Activated T-helper 1 cell treated with anti-CD3 and anti-CD28 coated beads, Interleukin-12 subunit alpha, Interleukin-12 subunit beta, Interleukin-2, Interleukin-4 antibody, amounts not matched to agents 30 ng/mL and 10 ng/mL and 1 ng/mL, durations not matched to agents 14 hours and 24 hours and 36 hours (primary cell): ENCODE measurements around the gene IGF2. TPM values are rescaled to one million over a fixed set of nuclear protein-coding genes. Genes with fewer than 3 reads are reported as not detected.

Experiments used
- DNase-seq: peaks from one replicate; pipeline ENCODE4 v3.0.0; 2021; ENCODE audit warnings: low spot score
- H3K27ac Mint-ChIP-seq: one replicate; pipeline ENCODE4 v1.8.0; 2021; ENCODE audit warnings: mild to moderate bottlenecking, mixed read lengths
- H3K27me3 Mint-ChIP-seq: one replicate; pipeline ENCODE4 v1.8.0; 2022; ENCODE audit warnings: mild to moderate bottlenecking, moderate library complexity, mixed read lengths; ENCODE audit not compliant: insufficient read depth
- H3K36me3 Mint-ChIP-seq: one replicate; pipeline ENCODE4 v1.8.0; 2021; ENCODE audit warnings: low read depth, mixed read lengths
- H3K4me1 Mint-ChIP-seq: one replicate; pipeline ENCODE4 v1.8.0; 2021; ENCODE audit warnings: low read depth, mixed read lengths
- H3K4me3 Mint-ChIP-seq: one replicate; pipeline ENCODE4 v1.8.0; 2021; ENCODE audit warnings: mild to moderate bottlenecking, moderate library complexity, mixed read lengths
- H3K9me3 Mint-ChIP-seq: one replicate; pipeline ENCODE4 v1.8.0; 2021; ENCODE audit warnings: mixed read lengths
- intact Hi-C: fragments of 100-400 bp; cut with micrococcal nuclease; formaldehyde crosslinking; loops from one replicate; pipeline ENCODE4 v1.15.1; 2024
- total RNA-seq: library from RNA; stranded (reverse); gene quantifications from 2 replicates; pipeline ENCODE4 v1.2.3, GENCODE V29; 2022

IGF2 gene
- total RNA-seq, 1 donor from 2014 or later: 1.5 TPM

DNA sequence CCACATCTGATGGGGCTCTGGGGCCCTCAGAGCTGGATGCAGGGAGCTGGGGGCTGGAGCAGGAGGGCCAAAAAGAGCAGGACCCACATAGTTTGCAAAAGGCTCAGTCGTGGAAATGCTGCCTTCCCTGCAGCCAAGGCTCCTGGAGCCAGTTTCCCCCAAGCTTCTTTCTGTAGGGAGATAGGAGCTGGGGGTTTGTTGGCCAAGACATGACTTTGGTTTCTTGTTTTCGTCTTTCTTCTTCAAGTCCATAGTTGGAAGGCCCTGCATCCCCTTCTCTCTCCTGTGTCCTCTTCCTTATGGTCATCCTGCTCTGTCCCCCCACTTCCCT lies 36.3 kb downstream of the IGF2 start:
- Mint-ChIP-seq H3K9me3 (no peaks in the 10 kb centered on the region), H3K27me3 (peaks cover 3% of the 10 kb centered on the region), H3K4me3 (no peak overlapping the region), H3K27ac (no peak overlapping the region), H3K4me1 (no peaks in the 10 kb centered on the region), H3K36me3 (no peaks in the 10 kb centered on the region)
- intact Hi-C loops: no loop called here
- DNase-seq: no peak

DNA sequence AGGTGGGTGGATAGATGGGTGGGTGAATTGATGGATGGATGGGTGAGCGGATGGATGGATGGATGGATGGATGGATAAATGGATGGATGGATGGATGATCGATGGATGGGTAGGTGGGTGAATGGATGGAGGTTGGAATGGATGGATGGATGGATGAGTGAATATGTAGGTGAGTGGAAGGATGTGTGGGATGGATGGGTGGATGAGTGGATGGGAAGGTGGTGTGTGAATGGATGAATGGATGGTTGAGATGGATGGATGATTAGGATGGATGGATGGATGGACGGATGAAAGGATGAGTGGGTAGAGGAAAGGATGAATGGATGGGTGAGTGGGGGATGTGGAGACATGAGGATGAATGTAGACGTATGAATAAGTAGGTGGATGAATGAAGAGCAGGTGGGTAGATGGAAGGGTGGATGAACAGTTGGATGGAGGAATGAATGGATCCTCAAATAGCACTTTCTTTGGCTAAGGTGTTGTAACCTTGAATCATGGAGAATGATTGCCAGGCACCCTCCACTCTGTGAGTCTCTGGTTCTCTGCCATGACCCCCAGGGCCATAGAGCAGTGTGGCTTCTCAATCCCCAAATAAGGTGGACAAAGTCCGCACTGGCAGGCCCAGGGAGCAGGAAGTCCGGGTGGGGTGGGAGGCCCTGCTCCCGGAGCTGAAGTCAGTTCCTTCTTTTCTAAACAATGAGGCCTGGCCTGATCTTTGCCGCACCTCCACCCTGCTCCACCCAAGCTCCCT lies 36.9 kb downstream of the IGF2 start:
- no peak for DNase-seq
- Mint-ChIP-seq H3K36me3 (no peaks in the 10 kb centered on the region), H3K4me1 (no peaks in the 10 kb centered on the region), H3K27ac (no peak overlapping the region), H3K4me3 (no peak overlapping the region), H3K27me3 (peaks cover 3% of the 10 kb centered on the region), H3K9me3 (no peaks in the 10 kb centered on the region)
- intact Hi-C loops: no loop called here

DNA sequence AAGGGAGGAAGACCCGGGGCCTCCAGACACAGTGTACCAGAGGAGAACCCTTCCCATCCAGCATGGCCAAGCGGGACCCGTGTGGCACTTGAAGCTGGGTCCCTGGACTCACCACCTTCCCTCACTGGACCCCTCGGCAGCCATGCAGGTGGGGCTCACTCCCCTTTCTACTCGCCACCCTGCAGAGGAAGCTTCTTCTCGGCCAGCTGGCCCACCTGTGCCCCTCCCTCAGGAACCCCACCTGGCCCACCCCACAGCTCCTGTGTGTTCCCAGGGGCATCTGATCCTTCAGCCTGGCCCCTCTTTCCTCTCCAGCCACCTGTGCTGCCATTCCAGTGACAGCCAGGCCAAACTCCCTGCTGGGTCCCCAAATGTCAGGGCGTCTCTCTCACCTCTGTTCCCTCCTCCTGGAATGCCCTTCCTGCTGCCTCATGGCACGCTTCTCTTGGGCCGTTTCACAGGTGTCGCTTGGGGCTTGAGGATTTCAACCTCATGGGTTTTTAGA lies 38.0 kb downstream of the IGF2 start:
- H3K4me3 Mint-ChIP-seq: no peak overlapping the region
- peaks cover 3% of the 10 kb centered on the region for H3K27me3 Mint-ChIP-seq
- H3K27ac Mint-ChIP-seq: no peak overlapping the region
- DNase-seq: no peak
- H3K4me1 Mint-ChIP-seq: no peaks in the 10 kb centered on the region
- intact Hi-C loops: no loop called here
- H3K9me3 Mint-ChIP-seq: no peaks in the 10 kb centered on the region
- no peaks in the 10 kb centered on the region for H3K36me3 Mint-ChIP-seq

DNA sequence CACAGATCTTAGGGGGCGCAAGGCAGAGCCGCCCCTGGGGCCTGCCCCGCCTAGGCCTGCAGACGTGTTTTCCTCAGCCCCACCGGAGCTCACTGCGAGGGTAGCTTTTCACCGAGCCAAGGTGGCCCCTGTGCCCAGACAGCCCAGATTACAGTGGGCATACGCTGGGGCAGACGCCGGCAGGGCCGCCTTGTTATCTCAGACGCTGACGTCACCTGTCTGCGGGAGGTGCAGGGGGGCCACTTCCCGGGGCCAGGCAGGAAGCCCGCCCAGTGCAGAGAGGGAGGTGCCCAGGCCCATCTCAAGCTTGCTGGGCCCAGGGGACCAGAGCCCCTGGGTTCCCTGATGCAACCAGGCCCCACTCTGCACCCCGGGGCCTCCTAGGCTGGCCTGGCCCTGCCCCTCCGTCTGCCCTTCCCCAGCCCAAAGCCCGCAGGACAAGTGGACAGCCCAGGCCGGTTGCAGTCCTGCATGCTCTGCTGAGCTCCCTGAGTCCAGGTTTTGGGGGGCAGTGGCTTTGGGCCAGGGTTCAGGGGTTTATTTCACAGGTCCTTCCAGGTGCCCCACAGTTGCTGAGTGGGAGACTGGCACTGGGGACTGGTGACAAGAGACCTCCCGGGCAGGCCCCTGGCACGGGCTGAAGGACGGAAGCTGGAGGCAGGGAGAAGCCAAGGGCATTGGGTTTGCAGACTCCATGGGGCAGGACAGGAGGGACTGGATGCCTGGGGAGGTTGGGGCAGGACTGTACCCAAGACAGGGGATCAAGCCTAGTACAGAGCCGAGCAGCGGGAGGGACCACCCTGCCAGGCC lies 38.6 kb downstream of the IGF2 start:
- Mint-ChIP-seq H3K27me3 (peaks cover 3% of the 10 kb centered on the region), H3K9me3 (no peaks in the 10 kb centered on the region), H3K4me3 (no peak overlapping the region), H3K4me1 (no peaks in the 10 kb centered on the region), H3K27ac (no peak overlapping the region), H3K36me3 (no peaks in the 10 kb centered on the region)
- DNase-seq: no peak
- intact Hi-C loops: no loop called here

DNA sequence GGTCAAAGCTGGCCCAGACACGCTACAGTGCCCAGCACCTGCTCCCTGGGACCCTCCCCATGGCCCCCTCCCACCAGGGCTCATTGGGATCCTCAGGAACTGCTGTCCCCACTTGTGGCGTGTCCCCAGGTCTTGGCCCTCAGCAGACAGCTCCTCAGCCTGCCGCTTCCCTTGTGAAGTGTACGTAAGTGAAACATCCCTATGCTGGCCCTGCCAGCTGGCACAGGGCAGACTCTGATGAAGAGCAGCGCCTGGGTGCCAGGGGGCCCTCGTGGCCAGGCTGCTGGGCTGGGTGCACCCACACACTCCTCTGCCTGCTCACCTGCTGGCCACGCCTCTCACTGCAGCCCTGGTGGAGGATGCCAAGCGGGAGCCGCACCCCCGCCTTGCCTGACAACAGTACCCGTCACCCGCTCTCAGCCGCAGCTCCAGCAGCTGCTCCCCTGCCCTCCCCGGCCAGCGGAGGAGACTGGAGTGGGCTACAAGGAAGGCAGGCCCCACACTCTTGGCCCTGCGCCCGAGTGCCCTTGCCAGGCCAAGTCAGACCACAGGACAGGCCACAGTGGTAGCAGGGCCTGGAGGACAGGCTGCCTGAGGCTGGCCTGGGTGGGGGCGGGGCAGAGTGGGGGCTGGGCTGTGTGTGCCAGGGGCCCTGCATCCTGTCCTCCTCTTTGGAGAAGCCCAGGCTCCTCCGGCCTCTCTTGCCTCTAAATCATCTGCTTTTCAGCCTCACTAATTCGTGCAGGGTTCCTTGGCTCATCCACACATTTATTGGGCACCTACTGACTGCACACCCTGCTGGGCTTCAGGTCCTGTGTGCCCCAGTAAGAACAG lies 39.5 kb downstream of the IGF2 start:
- Mint-ChIP-seq H3K4me3 (no peak overlapping the region), H3K27me3 (peaks cover 3% of the 10 kb centered on the region), H3K9me3 (no peaks in the 10 kb centered on the region), H3K4me1 (no peaks in the 10 kb centered on the region), H3K27ac (no peak overlapping the region), H3K36me3 (no peaks in the 10 kb centered on the region)
- no peak for DNase-seq
- intact Hi-C loops: no loop called here

DNA sequence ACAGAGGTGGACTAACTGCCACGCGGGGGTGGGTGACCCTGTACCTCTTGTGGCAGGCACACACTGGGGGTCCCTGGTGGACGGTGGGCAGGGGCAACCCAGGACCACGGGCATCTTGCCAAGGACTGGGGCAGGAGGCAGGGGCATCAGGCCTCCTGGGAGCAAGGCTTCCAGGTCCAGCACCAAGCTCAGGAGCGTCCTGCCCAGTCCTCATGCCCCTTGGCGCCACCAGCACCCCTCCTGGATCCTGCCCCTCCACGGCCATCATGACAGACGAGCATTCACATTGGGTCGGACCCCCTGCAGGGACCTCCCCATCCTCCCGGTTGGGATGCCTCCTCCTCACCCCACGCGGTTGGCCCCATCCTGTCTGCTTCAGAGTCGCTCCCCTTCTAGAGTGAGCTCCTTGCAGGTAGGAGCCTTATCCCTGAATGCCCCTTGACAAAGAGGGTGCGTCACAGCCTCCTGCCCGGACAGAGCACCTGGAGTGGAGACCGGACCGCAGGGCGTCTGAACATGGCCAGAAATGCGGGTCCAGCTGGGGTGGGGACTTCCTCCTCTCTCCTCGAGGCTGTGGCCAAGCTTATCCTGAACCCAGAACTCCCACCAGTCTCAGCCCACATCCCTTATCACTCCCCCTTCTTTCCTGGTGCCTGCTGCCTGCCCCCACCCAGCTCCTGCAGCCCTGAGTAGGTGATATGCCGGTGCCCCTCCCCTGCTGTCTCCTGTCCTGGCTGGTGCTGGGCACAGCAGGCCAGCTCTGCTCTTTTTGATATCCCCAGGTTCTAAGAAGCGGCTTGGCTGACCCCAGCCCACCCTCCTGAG lies 40.3 kb downstream of the IGF2 start:
- Mint-ChIP-seq H3K4me3 (no peak overlapping the region), H3K36me3 (no peaks in the 10 kb centered on the region), H3K4me1 (no peaks in the 10 kb centered on the region), H3K27me3 (peaks cover 3% of the 10 kb centered on the region), H3K27ac (no peak overlapping the region), H3K9me3 (no peaks in the 10 kb centered on the region)
- DNase-seq: no peak
- intact Hi-C loops: no loop called here

DNA sequence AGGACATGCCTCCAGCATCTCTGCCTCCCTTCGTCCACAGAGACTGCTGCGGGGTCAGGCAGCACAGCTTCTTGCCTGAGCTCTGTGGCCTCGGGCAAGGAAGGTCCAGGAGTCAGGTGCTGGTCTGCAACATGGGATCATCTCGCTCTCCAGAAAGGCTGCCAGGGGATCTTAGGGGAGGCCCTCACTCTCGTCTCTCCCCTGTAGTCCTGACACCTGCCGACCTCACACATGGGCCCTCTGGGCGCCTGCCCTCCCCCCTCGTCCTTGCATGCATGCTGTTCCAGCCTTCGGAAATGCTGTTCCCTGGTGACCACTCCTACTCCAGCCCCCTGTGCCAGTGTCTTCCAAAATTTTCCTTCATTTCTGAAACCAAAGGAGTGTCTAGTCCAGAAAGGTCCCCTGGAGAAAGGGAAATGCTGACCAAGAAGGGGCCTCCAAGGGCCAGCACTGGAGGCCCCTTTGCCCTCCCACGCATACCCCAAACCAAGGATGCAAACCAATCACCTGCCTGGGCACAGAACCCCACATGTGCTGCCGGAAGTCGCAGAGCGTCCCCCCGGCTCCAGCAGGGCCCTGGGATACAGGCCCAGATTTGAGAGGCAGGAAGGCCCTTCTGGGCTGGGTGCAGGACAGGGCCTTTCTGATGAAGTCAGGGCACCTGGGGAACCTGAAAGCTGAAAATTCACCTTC lies 41.0 kb downstream of the IGF2 start:
- intact Hi-C loops: no loop called here
- H3K27me3 Mint-ChIP-seq: peaks cover 3% of the 10 kb centered on the region
- no peaks in the 10 kb centered on the region for H3K9me3 Mint-ChIP-seq
- H3K4me3 Mint-ChIP-seq: no peak overlapping the region
- no peaks in the 10 kb centered on the region for H3K4me1 Mint-ChIP-seq
- H3K36me3 Mint-ChIP-seq: no peaks in the 10 kb centered on the region
- no peak overlapping the region for H3K27ac Mint-ChIP-seq
- no peak for DNase-seq

DNA sequence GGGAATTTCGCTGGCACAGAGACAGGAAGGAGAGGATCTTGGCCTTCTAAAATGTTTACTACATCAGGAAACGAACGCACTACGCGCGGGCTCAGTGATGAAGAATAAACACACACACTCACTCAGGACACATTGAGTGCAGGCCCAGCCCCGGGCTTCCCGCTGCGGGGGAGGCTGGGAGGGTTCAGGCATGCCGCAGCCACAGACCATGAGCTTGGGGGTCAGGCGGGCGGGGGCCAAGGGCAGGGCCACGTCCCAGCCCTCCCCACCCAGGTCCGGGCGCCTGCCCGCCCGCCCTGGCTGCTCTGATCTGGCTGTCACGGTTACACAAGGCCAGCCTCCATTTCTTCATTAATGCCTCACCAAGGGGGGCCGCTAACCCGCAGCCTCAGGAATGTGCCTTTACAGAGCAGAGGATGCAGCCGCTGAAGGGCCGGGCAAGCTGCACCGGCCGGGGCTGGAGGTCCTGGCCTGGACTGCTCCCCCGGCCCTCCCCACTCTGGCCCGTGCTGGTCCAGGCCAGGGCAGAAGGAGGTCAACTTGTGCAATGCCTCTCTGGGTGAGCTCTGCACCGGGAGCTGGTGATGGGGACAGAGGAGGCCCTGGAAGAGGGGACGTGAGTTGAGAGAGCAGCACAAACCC lies 41.7 kb downstream of the IGF2 start:
- Mint-ChIP-seq H3K36me3 (no peaks in the 10 kb centered on the region), H3K4me1 (no peaks in the 10 kb centered on the region), H3K4me3 (no peak overlapping the region), H3K27ac (no peak overlapping the region), H3K9me3 (no peaks in the 10 kb centered on the region), H3K27me3 (peaks cover 3% of the 10 kb centered on the region)
- DNase-seq: no peak
- intact Hi-C loops: no loop called here

DNA sequence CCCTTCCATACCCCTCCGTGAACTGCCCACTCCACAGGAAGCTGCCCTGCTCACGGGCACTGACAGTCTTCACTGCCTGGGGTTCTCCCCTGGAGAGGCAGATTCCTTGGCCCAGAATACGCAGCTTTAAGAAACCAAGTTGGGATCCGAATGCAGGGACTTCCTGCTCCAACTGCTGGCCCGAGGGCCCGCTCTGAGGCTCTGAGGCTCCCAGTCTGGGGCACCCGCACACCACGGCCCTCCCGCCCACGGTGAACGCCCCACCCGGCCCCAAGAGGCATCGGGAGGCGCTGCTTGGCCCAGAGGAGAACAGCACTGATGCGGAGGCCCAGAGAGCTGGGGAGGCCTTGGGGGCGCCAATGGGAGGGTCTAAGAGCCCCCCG lies 42.3 kb downstream of the IGF2 start:
- no peaks in the 10 kb centered on the region for H3K9me3 Mint-ChIP-seq
- H3K27me3 Mint-ChIP-seq: peaks cover 3% of the 10 kb centered on the region

DNA sequence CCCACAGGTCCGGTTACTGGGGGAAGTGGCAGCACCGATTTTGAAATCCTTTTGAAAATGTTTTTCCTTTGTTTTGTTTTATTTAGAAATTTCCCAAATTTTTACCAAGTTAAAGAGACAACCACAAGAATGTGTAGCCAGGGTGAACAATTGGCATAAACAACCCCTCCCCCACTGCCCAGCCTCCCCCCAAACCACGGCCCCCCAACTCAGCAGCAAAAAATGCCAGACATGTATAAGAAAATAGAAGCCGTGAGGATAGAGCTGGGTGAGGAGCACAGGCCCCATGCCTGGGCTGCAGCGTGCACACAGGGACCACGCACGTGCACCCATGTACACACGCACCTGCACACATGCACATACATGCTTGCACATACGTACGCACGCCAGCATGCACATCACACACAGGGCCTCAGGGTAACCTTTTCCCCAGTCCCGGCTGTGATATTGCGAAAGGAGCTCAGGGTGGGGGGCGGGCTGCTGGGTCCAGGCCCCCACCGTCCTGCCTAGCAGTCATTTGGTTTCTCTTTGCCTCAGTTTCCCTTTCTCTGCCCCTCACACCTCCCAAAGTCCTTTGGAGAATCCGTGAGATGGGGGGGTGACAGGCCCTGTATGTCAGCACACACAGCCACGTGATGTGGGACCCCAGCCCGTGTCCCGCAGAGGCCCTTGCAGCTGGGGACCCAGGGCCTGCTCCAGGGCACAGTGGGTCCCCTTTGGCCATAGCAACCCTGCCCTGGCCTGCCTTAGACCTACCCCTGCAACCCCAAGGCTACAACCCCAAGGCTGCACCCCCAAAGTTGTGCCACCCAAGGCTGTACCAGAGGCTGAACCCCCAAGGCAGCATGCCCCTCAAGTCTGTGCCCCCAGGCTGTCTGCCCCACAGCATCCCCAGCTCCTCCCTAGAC lies 42.9 kb downstream of the IGF2 start:
- intact Hi-C loops: no loop called here

More for the DNA sequence above, 42.3 kb downstream of the IGF2 start:
- no peak overlapping the region for H3K27ac Mint-ChIP-seq
- H3K36me3 Mint-ChIP-seq: no peaks in the 10 kb centered on the region
- H3K4me1 Mint-ChIP-seq: no peaks in the 10 kb centered on the region
- no peak for DNase-seq
- H3K4me3 Mint-ChIP-seq: no peak overlapping the region
- intact Hi-C loops: no loop called here

DNA sequence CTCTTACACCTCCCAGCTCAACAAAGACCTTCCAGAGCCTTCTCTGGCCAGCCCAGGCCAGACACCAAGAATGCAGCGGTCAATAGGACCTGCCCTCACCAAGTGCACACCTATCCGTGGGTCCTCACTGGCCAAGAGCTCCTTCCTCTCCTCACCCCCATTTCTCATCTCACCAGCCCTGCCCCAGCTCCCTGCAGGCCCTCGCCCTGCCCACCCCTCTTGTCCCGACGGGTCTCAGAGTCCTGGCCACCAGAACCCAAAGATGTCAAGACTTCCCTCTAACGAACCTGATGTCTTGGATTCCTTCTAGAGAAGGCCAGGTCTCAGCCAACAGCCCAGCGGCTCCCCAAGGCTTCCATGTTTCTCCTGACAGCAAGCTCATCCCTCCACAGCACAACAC lies 43.6 kb downstream of the IGF2 start:
- Mint-ChIP-seq H3K36me3 (no peaks in the 10 kb centered on the region), H3K27ac (no peak overlapping the region), H3K4me1 (no peaks in the 10 kb centered on the region), H3K9me3 (no peaks in the 10 kb centered on the region), H3K4me3 (no peak overlapping the region), H3K27me3 (peaks cover 3% of the 10 kb centered on the region)
- no peak for DNase-seq
- intact Hi-C loops: no loop called here

More for the DNA sequence above, 42.9 kb downstream of the IGF2 start:
- DNase-seq: no peak
- Mint-ChIP-seq H3K4me1 (no peaks in the 10 kb centered on the region), H3K36me3 (no peaks in the 10 kb centered on the region), H3K4me3 (no peak overlapping the region), H3K9me3 (no peaks in the 10 kb centered on the region), H3K27me3 (peaks cover 3% of the 10 kb centered on the region), H3K27ac (no peak overlapping the region)
